IPS-15b (cell line): ENCODE measurements around the gene ZNF346.

ENCODE experiments used
- H3K27me3 ChIP-seq: one replicate; pipeline ENCODE4 v1.6.1; 2013; ENCODE audit warnings: low read length; ENCODE audit not compliant: control insufficient read depth, insufficient read depth
- H3K36me3 ChIP-seq: one replicate; pipeline ENCODE4 v1.6.1; 2013; ENCODE audit warnings: low read length; ENCODE audit not compliant: control insufficient read depth, insufficient read depth
- H3K4me1 ChIP-seq: one replicate; pipeline ENCODE4 v1.6.1; 2013; ENCODE audit warnings: mild to moderate bottlenecking, low read length; ENCODE audit not compliant: control insufficient read depth, insufficient read depth
- H3K4me3 ChIP-seq: one replicate; pipeline ENCODE4 v1.5.1; 2013; ENCODE audit warnings: low read depth, low read length
- H3K9ac ChIP-seq: one replicate; pipeline ENCODE4 v1.6.1; 2013; ENCODE audit warnings: low read depth, mild to moderate bottlenecking, low read length
- H3K9me3 ChIP-seq: one replicate; pipeline ENCODE4 v1.6.1; 2013; ENCODE audit warnings: mild to moderate bottlenecking, low read length; ENCODE audit not compliant: control insufficient read depth, insufficient read depth

Gene ZNF346

GRCh38 chr5:177015156-177015555, 7.3 kb upstream of the ZNF346 start:
- Histone ChIP-seq H3K36me3 (no peaks in the 10 kb centered on the region), H3K9ac (no peak overlapping the region), H3K4me1 (no peaks in the 10 kb centered on the region), H3K27me3 (no peaks in the 10 kb centered on the region), H3K4me3 (no peak overlapping the region), H3K9me3 (no peaks in the 10 kb centered on the region)

- H3K9ac ChIP-seq, result no peak overlapping the region
- H3K27me3 ChIP-seq, result no peaks in the 10 kb centered on the region
- no peaks in the 10 kb centered on the region for H3K9me3 ChIP-seq
- H3K36me3 ChIP-seq, result no peaks in the 10 kb centered on the region
- no peak overlapping the region for H3K4me3 ChIP-seq
- peaks cover 3% of the 10 kb centered on the region for H3K4me1 ChIP-seq
These were observed 4.2 kb upstream of the ZNF346 start for GRCh38 chr5:177018341-177018740.

GRCh38 chr5:177020033-177020432, 2.5 kb upstream of the ZNF346 start:
- Histone ChIP-seq H3K27me3 (no peaks in the 10 kb centered on the region), H3K9me3 (no peaks in the 10 kb centered on the region), H3K4me1 (peaks cover 3% of the 10 kb centered on the region), H3K36me3 (no peaks in the 10 kb centered on the region), H3K4me3 (no peak overlapping the region), H3K9ac (no peak overlapping the region)

- Histone ChIP-seq H3K27me3 (no peaks in the 10 kb centered on the region), H3K36me3 (peaks cover 2% of the 10 kb centered on the region)
These were observed 788 bp downstream of the ZNF346 start for GRCh38 chr5:177023303-177023664.

GRCh38 chr5:177024559-177024958, 2.1 kb downstream of the ZNF346 start:
- H3K4me1 ChIP-seq, result peaks cover 3% of the 10 kb centered on the region
- H3K36me3 ChIP-seq, result peaks cover 6% of the 10 kb centered on the region
- no peaks in the 10 kb centered on the region for H3K27me3 ChIP-seq
- H3K9me3 ChIP-seq, result no peaks in the 10 kb centered on the region
- no peak overlapping the region for H3K9ac ChIP-seq
- no peak overlapping the region for H3K4me3 ChIP-seq

More at GRCh38 chr5:177023303-177023664, 788 bp downstream of the ZNF346 start:
- H3K9me3 ChIP-seq, result no peaks in the 10 kb centered on the region
- peak overlapping the region; percentile 89 for H3K4me3 ChIP-seq
- H3K4me1 ChIP-seq, result peaks cover 3% of the 10 kb centered on the region
- H3K9ac ChIP-seq, result peak overlapping the region; percentile 79

GRCh38 chr5:177025101-177025601, 2.7 kb downstream of the ZNF346 start:
- Histone ChIP-seq H3K36me3 (peaks cover 6% of the 10 kb centered on the region), H3K4me1 (peaks cover 3% of the 10 kb centered on the region), H3K27me3 (no peaks in the 10 kb centered on the region), H3K9me3 (no peaks in the 10 kb centered on the region), H3K9ac (no peak overlapping the region), H3K4me3 (no peak overlapping the region)

- Histone ChIP-seq H3K4me3 (no peak overlapping the region), H3K27me3 (no peaks in the 10 kb centered on the region), H3K9ac (no peak overlapping the region), H3K9me3 (no peaks in the 10 kb centered on the region), H3K4me1 (no peaks in the 10 kb centered on the region), H3K36me3 (peaks cover 6% of the 10 kb centered on the region)
These were observed 5.2 kb downstream of the ZNF346 start for GRCh38 chr5:177027665-177028064.

GRCh38 chr5:177029498-177029897, 7.0 kb downstream of the ZNF346 start:
- Histone ChIP-seq H3K4me1 (no peaks in the 10 kb centered on the region), H3K4me3 (no peak overlapping the region), H3K9me3 (no peaks in the 10 kb centered on the region), H3K9ac (no peak overlapping the region), H3K27me3 (no peaks in the 10 kb centered on the region), H3K36me3 (peaks cover 6% of the 10 kb centered on the region)

- no peak overlapping the region for H3K9ac ChIP-seq
- no peaks in the 10 kb centered on the region for H3K27me3 ChIP-seq
- peaks cover 6% of the 10 kb centered on the region for H3K4me1 ChIP-seq
- peaks cover 5% of the 10 kb centered on the region for H3K36me3 ChIP-seq
- no peaks in the 10 kb centered on the region for H3K9me3 ChIP-seq
- H3K4me3 ChIP-seq, result no peak overlapping the region
These were observed 13.5 kb downstream of the ZNF346 start for GRCh38 chr5:177035976-177036375.

GRCh38 chr5:177036443-177036842, 13.9 kb downstream of the ZNF346 start:
- Histone ChIP-seq H3K9me3 (no peaks in the 10 kb centered on the region), H3K4me3 (no peak overlapping the region), H3K4me1 (peaks cover 6% of the 10 kb centered on the region), H3K9ac (no peak overlapping the region), H3K36me3 (peaks cover 8% of the 10 kb centered on the region), H3K27me3 (no peaks in the 10 kb centered on the region)

GRCh38 chr5:177036921-177037320, 14.4 kb downstream of the ZNF346 start:
- H3K4me3 ChIP-seq, result no peak overlapping the region
- H3K36me3 ChIP-seq, result peaks cover 8% of the 10 kb centered on the region
- H3K27me3 ChIP-seq, result no peaks in the 10 kb centered on the region
- no peaks in the 10 kb centered on the region for H3K9me3 ChIP-seq
- no peak overlapping the region for H3K9ac ChIP-seq
- peaks cover 6% of the 10 kb centered on the region for H3K4me1 ChIP-seq

GRCh38 chr5:177040814-177041420, 18.4 kb downstream of the ZNF346 start:
- H3K9me3 ChIP-seq, result no peaks in the 10 kb centered on the region
- H3K36me3 ChIP-seq, result peaks cover 19% of the 10 kb centered on the region
- H3K4me3 ChIP-seq, result no peak overlapping the region
- H3K27me3 ChIP-seq, result no peaks in the 10 kb centered on the region
- no peak overlapping the region for H3K9ac ChIP-seq
- peaks cover 6% of the 10 kb centered on the region for H3K4me1 ChIP-seq
